ENCODE results near the gene CADPS2.
A peak's percentile ranks its signal among the peaks of the same experiment; 100 is the strongest.
"Not testable (repeated sequence)": the region's sequence is repeated elsewhere in the genome, so short reads cannot be mapped to it uniquely, and the experiment has no call there.

Gene CADPS2

DNA sequence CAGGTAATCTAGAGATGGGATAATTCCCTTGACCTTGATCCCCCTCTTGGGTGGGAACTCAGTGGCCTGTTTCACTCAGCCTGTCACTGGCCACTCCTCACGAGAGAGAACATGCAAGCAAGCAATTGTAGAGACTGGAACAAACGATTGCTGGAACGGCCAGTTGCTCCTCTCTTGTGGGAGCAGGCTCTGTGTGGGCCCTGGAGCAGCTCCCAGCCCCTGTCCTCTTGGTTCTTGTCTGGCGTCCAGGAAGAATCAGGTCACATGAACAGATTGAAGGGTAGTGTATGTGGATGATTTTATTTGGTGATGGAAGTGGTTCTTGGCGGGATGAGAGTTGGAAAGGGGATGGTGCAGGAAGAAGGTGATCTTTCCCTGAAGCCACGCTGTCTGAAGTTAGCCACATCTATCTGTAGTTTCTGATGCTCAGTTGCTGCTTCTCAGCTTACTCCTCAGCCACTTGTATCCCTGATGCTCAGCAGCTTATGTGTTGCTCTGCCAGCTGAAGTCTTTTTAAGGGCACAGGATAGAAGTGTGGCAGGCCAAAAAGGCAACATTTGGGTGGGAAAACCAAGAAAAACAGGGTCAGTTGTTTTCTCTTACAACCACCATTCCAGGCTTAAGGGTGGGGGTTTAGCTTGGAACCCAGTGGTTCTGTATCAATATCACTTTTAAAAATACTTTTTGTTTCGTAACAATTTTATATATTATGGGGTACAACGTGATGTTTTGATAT, 203.3 kb downstream of the CADPS2 start:
- TF ChIP-seq, protein P1, sequence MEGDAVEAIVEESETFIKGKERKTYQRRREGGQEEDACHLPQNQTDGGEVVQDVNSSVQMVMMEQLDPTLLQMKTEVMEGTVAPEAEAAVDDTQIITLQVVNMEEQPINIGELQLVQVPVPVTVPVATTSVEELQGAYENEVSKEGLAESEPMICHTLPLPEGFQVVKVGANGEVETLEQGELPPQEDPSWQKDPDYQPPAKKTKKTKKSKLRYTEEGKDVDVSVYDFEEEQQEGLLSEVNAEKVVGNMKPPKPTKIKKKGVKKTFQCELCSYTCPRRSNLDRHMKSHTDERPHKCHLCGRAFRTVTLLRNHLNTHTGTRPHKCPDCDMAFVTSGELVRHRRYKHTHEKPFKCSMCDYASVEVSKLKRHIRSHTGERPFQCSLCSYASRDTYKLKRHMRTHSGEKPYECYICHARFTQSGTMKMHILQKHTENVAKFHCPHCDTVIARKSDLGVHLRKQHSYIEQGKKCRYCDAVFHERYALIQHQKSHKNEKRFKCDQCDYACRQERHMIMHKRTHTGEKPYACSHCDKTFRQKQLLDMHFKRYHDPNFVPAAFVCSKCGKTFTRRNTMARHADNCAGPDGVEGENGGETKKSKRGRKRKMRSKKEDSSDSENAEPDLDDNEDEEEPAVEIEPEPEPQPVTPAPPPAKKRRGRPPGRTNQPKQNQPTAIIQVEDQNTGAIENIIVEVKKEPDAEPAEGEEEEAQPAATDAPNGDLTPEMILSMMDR (conservative IDR thresholded peaks at IDR 0.05), result no peak
- H3K27ac ChIP-seq, result no peak overlapping the region

DNA sequence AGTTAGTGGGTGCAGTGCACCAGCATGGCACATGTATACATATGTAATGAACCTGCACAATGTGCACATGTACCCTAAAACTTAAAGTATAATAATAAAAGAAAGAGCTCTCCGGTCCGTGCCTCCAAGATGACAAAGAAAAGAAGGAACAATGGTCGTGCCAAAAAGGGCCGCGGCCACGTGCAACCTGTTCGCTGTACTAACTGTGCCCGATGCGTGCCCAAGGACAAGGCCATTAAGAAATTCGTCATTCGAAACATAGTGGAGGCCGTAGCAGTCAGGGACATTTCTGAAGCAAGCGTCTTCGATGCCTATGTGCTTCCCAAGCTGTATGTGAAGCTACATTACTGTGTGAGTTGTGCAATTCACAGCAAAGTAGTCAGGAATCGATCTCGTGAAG, 205.1 kb downstream of the CADPS2 start:
- H3K27ac ChIP-seq, result not testable (repeated sequence)

DNA sequence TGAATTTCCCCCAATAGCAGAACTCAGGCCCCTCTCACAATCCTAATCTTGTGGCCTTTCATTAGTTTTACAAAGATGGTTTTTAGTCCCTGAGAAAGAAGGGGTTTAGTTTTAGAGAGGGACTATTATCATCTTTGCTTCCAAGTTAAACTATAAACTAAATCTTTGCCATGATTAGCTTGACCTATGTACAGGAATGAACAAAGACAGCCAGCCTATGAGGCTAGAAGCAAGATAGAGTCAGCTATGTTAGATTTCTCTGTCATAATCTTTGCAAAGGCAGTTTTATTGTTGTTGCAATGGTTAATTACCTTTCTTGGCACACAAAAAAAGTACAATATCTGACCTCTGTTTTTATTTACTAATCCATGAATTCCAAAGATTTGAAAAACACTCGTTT, 206.4 kb downstream of the CADPS2 start:
- peak overlapping the region; percentile 66 for H3K27ac ChIP-seq
- TF ChIP-seq, protein P1 (conservative IDR thresholded peaks at IDR 0.05), result no peak

DNA sequence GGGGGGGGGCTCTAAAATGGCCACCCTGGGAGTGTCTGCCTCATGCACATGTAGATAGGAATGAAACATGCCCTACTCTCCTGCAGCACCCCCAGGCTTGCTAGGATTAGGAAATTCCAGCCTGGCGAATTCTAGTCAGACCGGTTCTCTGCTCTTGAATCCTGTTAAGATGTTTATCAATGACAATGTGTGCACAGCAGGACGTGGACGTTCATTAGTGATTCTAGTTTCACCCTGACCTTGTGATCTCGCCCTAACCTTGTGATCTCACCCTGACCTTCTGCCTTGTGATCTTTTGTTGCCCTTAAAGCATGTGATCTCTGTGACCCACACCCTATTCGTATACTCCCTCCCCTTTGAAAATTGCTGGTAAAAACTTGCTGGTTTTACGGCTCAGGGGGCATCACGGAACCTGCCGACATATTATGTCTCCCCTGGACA, 207.0 kb downstream of the CADPS2 start:
- peak overlapping the region; percentile 66 for H3K27ac ChIP-seq

DNA sequence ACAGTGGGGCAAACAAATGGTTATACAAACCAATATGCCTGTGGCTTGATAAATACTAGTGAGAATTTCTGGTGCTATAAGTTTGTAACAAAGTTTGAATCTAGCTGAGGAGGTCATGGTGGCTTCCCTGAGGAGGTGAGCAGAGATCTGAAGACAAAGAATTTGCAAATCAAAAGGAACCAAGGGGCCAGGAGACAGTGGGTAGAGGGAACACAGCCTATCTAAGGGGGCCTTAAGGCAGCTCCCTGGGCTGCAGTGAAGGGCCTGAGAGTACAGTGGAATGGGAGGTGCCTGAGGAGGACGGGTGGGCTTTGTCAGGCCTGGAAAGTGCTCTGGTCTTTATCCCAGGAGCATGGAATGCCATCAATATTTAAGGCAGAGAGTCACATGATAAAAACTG, 209.1 kb downstream of the CADPS2 start:
- TF ChIP-seq, protein P1 (conservative IDR thresholded peaks at IDR 0.05), result no peak
- no peak overlapping the region; the same call in 1 of the 2 replicates for H3K27ac ChIP-seq

DNA sequence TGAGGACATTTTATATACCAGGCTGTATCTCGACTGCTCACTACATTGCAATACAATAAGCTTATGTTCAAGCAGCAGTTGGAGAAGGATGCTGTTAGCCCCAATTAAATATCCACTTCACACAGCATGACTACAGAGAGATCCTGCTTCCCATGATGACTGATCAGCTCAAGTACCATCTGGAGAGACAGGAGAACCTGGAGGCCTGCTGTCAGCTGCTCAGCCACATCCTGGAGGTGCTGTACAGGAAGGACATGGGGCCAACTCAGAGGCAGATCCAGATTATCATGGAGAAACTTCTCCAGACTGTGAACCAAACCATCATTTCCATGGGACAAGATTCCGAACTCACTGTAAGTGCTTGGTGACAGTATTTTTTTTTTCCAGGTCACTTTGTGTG, 209.8 kb downstream of the CADPS2 start:
- TF ChIP-seq, protein P1 (conservative IDR thresholded peaks at IDR 0.05), result no peak
- H3K27ac ChIP-seq, result no peak overlapping the region; the same call in 1 of the 2 replicates

DNA sequence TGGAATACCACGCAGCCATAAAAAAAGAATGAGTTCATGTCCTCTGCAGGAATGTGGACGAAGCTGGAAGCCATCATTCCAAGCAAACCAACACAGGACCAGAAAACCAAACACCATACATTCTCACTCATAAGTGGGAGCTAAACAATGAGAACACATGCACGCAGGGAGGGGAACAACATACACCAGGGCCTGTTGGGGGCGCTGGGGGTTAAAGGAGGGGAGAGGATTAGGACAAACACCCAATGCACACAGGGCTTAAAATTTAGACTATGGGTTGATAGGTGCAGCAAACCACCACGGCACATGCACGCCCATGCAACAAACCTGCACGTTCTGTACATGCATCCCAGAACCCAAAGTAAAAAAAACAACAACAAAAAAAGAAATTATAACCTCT, 210.6 kb downstream of the CADPS2 start:
- H3K27ac ChIP-seq, result peak overlapping the region; percentile 78
- TF ChIP-seq, protein P1 (conservative IDR thresholded peaks at IDR 0.05), result no peak

DNA sequence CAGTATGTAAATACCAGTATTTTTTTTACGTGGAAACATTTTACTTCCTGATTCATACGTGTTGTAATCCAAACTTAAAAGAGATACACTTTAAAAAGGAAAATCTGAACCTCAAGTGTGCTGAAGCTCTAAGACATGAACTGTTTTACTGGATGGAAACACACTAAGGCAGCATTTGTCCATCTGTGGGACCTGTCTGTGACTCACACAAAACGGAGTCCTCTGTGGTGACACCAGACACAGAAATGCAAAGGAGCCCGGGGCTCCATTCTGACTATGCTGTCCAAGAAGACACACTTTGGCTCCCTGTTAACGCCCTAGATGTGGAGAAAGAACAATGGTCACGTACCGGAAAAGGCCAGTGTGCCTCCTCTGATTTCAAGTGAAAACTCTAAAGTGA, 211.2 kb downstream of the CADPS2 start:
- H3K27ac ChIP-seq, result peak overlapping the region; percentile 78
- TF ChIP-seq, protein P1 (conservative IDR thresholded peaks at IDR 0.05), result no peak
